Stimulated activated CD4-positive, alpha-beta T cell treated with anti-CD3 and anti-CD28 coated beads, Interleukin-2, amount 100 ng/mL, for 24 hours (primary cell): ENCODE data around the gene SNX6.
"Not testable (repeated sequence)": the region's sequence is repeated elsewhere in the genome, so short reads cannot be mapped to it uniquely, and the experiment has no call there.

ENCODE experiments used
- DNase-seq, 2 donors: peaks; one replicate each; pipeline ENCODE4 v3.0.0-alpha.2; 2020

Gene SNX6

GRCh38 chr14:34562037-34562775 lies 67.7 kb downstream of the SNX6 start:
- not testable (repeated sequence) for DNase-seq

- DNase-seq = not testable (repeated sequence)
Observed at GRCh38 chr14:34556498-34556829, 73.5 kb downstream of the SNX6 start.

GRCh38 chr14:34555583-34556497 lies 74.1 kb downstream of the SNX6 start:
- not testable (repeated sequence) for DNase-seq

- DNase-seq = peak in 1 of 2 donors; percentile 28
Observed at GRCh38 chr14:34554540-34555250, 75.3 kb downstream of the SNX6 start.

GRCh38 chr14:34549276-34549966 lies 80.5 kb downstream of the SNX6 start:
- not testable (repeated sequence) for DNase-seq

GRCh38 chr14:34548472-34548981 lies 81.4 kb downstream of the SNX6 start:
- no peak for DNase-seq

GRCh38 chr14:34547136-34547520 lies 82.8 kb downstream of the SNX6 start:
- not testable (repeated sequence) for DNase-seq

GRCh38 chr14:34546272-34547135 lies 83.4 kb downstream of the SNX6 start:
- not testable (repeated sequence) for DNase-seq

- not testable (repeated sequence) for DNase-seq
Observed at GRCh38 chr14:34540181-34541059, 89.5 kb downstream of the SNX6 start.

- DNase-seq = peak; percentile 94 to 95
Observed at GRCh38 chr14:34539407-34540180, 90.4 kb downstream of the SNX6 start, which contains the start of gene EAPP. Gene EAPP, minus strand, starts transcription at chr14:34539701. Its CDS starts 73 bp downstream, at chr14:34539628.

GRCh38 chr14:34538871-34539406 lies 91.0 kb downstream of the SNX6 start:
- no peak for DNase-seq

- not testable (repeated sequence) for DNase-seq
Observed at GRCh38 chr14:34538096-34538495, 91.9 kb downstream of the SNX6 start.

GRCh38 chr14:34537677-34538009 lies 92.3 kb downstream of the SNX6 start:
- no peak for DNase-seq

GRCh38 chr14:34536951-34537676 lies 92.8 kb downstream of the SNX6 start:
- no peak for DNase-seq

- no peak for DNase-seq
Observed at GRCh38 chr14:34527591-34527990, 102.4 kb downstream of the SNX6 start.

- DNase-seq = not testable (repeated sequence)
Observed at GRCh38 chr14:34524216-34524615, 105.7 kb downstream of the SNX6 start.

- DNase-seq = no peak
Observed at GRCh38 chr14:34522496-34522895, 107.5 kb downstream of the SNX6 start.

- not testable (repeated sequence) for DNase-seq
Observed at GRCh38 chr14:34521071-34521470, 108.9 kb downstream of the SNX6 start.
